ENCODE results near the gene GPR160. TPM values are rescaled to one million over a fixed set of nuclear protein-coding genes. Genes with fewer than 3 reads are reported as not detected.

The GPR160 gene
- total RNA-seq: 0.44 to 1.0 TPM (median 0.45 TPM) in 3 replicates

DNA sequence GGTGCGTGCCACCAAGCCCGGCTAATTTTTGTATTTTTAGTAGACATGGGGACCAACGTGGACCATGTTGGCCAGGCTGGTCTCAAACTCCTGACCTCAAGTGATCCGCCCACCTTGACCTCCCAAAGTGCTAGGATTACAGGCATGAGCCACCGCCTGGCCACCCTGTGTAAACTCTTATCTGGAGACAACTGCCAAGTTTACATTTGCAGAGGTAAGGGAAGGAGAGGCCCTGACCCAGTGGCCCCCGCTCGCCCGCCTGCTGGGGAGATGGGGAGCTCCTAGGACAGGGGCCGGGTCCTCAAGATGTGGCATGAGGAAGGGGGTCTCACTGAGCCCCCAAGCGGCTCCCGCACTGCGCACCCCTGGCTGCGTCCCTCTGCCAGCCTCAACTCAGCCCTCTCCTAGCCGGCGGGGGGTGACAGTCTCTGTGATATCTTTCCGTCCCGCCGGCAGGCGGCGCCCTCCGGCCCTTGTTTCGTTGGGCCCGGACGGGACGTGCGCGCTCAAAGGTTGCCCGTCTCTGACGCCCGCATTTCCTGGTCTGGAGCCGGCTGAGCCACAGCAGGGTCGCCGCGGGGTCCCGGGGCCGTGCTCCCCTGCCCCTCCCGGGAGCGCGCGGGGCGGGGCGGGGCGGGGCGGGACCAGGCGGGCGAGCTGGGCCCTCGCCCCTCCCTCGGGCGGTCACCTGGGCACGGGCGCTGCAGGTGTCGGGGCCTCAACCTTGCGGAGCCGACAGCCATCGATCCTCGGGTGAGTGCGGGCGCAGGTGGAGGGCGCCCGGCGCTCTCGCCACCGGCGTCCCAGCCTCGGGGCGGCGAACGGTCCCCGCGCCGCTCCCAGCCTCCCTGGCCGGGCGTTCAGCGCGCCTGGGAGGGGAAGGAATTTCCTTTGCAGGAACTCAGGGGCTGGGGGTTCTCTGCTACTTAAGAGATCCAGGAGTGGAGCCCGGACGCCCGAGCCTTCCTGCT, at the start of gene GPR160:
Gene GPR160, plus strand, starts transcription at position 533 of the 971 bp plus-strand sequence. CDS start 45,978 bp downstream, outside the sequence.
- H3K4me3 Mint-ChIP-seq: peak within 1 kb of the TSS; percentile 78
- H3K9me3 Mint-ChIP-seq: no peaks in the 10 kb centered on the region
- TF ChIP-seq, protein P1, sequence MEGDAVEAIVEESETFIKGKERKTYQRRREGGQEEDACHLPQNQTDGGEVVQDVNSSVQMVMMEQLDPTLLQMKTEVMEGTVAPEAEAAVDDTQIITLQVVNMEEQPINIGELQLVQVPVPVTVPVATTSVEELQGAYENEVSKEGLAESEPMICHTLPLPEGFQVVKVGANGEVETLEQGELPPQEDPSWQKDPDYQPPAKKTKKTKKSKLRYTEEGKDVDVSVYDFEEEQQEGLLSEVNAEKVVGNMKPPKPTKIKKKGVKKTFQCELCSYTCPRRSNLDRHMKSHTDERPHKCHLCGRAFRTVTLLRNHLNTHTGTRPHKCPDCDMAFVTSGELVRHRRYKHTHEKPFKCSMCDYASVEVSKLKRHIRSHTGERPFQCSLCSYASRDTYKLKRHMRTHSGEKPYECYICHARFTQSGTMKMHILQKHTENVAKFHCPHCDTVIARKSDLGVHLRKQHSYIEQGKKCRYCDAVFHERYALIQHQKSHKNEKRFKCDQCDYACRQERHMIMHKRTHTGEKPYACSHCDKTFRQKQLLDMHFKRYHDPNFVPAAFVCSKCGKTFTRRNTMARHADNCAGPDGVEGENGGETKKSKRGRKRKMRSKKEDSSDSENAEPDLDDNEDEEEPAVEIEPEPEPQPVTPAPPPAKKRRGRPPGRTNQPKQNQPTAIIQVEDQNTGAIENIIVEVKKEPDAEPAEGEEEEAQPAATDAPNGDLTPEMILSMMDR (IDR thresholded peaks at IDR 0.05; ENCODE audit: unreplicated experiment): peak; percentile 81
- peak; percentile 58 to 77 for DNase-seq (ENCODE audit: low spot score in 2 of 2, unreplicated experiment in 2 of 2)
- H3K27me3 Mint-ChIP-seq (ENCODE audit: low read depth): peaks cover 55% of the 10 kb centered on the region
- peaks cover 3% of the 10 kb centered on the region for H3K4me1 Mint-ChIP-seq
- peaks cover 1% of the 10 kb centered on the region for H3K36me3 Mint-ChIP-seq
- no peak within 1 kb of the TSS for H3K27ac Mint-ChIP-seq

DNA sequence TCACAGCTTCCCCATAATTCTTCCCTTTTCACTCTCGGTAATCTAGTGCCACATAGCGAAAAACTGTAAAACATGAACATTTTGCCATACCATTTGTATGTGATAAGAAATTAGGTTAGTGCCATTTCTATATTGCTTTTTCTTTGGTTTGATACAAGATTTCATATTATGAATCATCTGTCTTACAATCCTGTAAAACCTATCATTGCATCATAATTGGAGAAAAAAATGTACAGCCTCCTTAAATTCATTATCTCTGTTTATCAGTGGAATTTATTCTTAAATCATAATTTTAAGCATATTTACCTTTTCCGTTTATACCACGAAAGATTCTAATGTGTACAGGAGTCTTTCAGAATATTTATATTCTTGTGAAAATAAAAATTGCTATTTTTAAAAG, 47.4 kb upstream of the GPR160 start:
- TF ChIP-seq, protein P1 (IDR thresholded peaks at IDR 0.05; ENCODE audit: unreplicated experiment): no peak
- Mint-ChIP-seq H3K4me1 (no peaks in the 10 kb centered on the region), H3K27ac (no peak overlapping the region), H3K36me3 (peaks cover 33% of the 10 kb centered on the region), H3K9me3 (no peaks in the 10 kb centered on the region), H3K27me3 (ENCODE audit: low read depth) (no peaks in the 10 kb centered on the region), H3K4me3 (no peak overlapping the region)
- no peak for DNase-seq (ENCODE audit: low spot score in 2 of 2, unreplicated experiment in 2 of 2)

GRCh38 chr3:169992156-169992555, 45.6 kb upstream of the GPR160 start:
- Mint-ChIP-seq H3K9me3 (no peaks in the 10 kb centered on the region), H3K4me3 (no peak overlapping the region), H3K36me3 (peaks cover 25% of the 10 kb centered on the region), H3K27me3 (ENCODE audit: low read depth) (no peaks in the 10 kb centered on the region), H3K4me1 (no peaks in the 10 kb centered on the region), H3K27ac (peak overlapping the region; percentile 25)
- TF ChIP-seq, protein P1 (IDR thresholded peaks at IDR 0.05; ENCODE audit: unreplicated experiment): no peak
- DNase-seq (ENCODE audit: low spot score in 2 of 2, unreplicated experiment in 2 of 2): no peak

- TF ChIP-seq, protein P1 (IDR thresholded peaks at IDR 0.05; ENCODE audit: unreplicated experiment): no peak
- Mint-ChIP-seq H3K27me3 (ENCODE audit: low read depth) (no peaks in the 10 kb centered on the region), H3K9me3 (no peaks in the 10 kb centered on the region), H3K36me3 (peaks cover 25% of the 10 kb centered on the region), H3K4me1 (no peaks in the 10 kb centered on the region), H3K4me3 (no peak overlapping the region), H3K27ac (no peak overlapping the region)
- no peak for DNase-seq (ENCODE audit: low spot score in 2 of 2, unreplicated experiment in 2 of 2)
These were observed 45.0 kb upstream of the GPR160 start for GRCh38 chr3:169992781-169993180.

DNA sequence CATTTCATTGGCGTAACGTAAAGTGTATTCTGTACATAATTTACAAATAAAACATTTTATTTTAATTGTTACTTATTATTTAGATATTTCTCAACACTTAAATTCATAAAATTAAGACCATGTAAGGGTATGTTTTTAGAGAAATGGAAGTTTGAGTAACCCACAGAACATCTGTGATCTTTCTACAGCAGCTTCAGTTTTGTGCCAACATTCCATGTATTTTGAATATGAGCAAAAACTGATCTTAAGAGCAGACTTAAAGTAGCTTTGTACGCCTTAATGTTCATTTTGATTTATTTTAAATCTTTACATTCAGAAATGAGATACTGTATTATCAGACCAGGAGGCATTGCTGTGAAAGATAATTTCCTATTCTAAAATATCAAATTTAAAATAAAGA, 44.0 kb upstream of the GPR160 start:
- Mint-ChIP-seq H3K27me3 (ENCODE audit: low read depth) (no peaks in the 10 kb centered on the region), H3K36me3 (peaks cover 21% of the 10 kb centered on the region), H3K4me3 (no peak overlapping the region), H3K4me1 (no peaks in the 10 kb centered on the region), H3K9me3 (no peaks in the 10 kb centered on the region), H3K27ac (no peak overlapping the region)
- TF ChIP-seq, protein P1 (IDR thresholded peaks at IDR 0.05; ENCODE audit: unreplicated experiment): no peak
- DNase-seq (ENCODE audit: low spot score in 2 of 2, unreplicated experiment in 2 of 2): no peak
